ENCODE results near the gene PDLIM7. TPM values are rescaled to one million over a fixed set of nuclear protein-coding genes. Genes with fewer than 3 reads are reported as not detected.

PDLIM7 gene
- total and polyA plus RNA-seq, 2 of the 4 experiments (the other 2 are of a cell fraction), result 70.4 to 534 TPM

DNA sequence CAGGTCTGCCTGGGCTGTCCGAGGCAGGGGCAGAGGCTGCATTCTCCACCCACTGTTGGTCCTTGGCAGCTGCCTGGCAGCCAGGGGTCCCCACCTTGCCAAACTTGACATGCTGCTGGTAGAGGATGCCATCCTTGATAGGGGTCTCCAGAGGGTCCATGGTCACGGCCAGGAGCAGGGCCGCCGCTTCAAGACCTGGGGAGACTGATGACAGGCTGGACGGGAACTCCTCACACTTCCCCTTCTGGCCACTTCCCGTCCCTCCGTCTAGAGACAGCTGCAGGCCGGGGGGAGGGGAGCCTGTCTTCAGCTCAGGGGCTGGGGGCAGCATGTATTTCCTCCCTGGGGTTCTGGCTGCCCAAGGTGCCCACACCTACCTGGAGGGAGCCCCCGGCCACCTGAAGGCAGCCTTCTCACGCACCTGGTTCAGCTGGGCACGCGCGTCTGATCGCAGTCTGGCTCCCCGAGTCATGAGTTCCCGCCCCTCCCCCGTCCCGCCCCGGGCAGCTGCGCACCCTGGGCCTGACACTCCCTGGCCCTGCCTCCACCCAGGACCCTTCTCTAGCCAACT, 12.1 kb upstream of the PDLIM7 start, which contains the start of gene DOK3:
TSS of gene DOK3 (minus strand) at position 446 of the 571 bp plus-strand sequence. CDS start at position 160, 286 bp downstream.
- Histone ChIP-seq H3K79me1 (ENCODE audit: low read depth in 1 of 2, low read length in 2 of 2) (peaks cover 7 to 8% of the 10 kb centered on the region in 2 experiments; a peak in 3 of 4 replicates), H3K14ac (replicated peaks; ENCODE audit: low read depth, low read length) (no peak within 1 kb of the TSS), H3K9me3 (ENCODE audit: control insufficient read depth, insufficient read depth, low read length) (no peaks in the 10 kb centered on the region), H3K23ac (ENCODE audit: low read depth, low read length) (no peak within 1 kb of the TSS), H2BK120ac (ENCODE audit: low read depth, low read length) (no peak within 1 kb of the TSS), H3K27ac (ENCODE audit: insufficient read depth, low read length) (no peak within 1 kb of the TSS), H3K4ac (ENCODE audit: low read depth, low read length) (no peak within 1 kb of the TSS), H3K27me3 (ENCODE audit: control insufficient read depth, insufficient read depth, low read length) (no peaks in the 10 kb centered on the region), H3K4me2 (ENCODE audit: low read depth, low read length) (no peak within 1 kb of the TSS), H4K91ac (ENCODE audit: insufficient read depth, low read depth, low read length) (no peak within 1 kb of the TSS), H4K20me1 (ENCODE audit: insufficient read depth, low read length) (no peaks in the 10 kb centered on the region; the same call in 1 of the 2 replicates), H2AFZ (replicated peaks; ENCODE audit: low read length, poor library complexity) (peak within 1 kb of the TSS; percentile 23), H2BK20ac (ENCODE audit: low read depth, low read length) (no peak within 1 kb of the TSS), H2AK5ac (ENCODE audit: low read depth, low read length) (no peak within 1 kb of the TSS), H2BK15ac (ENCODE audit: low read depth, low read length) (no peak within 1 kb of the TSS), H2AK9ac (replicated peaks; ENCODE audit: low read depth, low read length, poor library complexity) (no peak within 1 kb of the TSS), H2BK5ac (ENCODE audit: low read depth, low read length, poor library complexity, severe bottlenecking) (no peak within 1 kb of the TSS), H3K9ac (ENCODE audit: low read depth, low read length) (no peak within 1 kb of the TSS), H3K4me3 (ENCODE audit: insufficient read depth, low read depth, low read length) (no peak within 1 kb of the TSS), H3K18ac (ENCODE audit: low read depth, low read length) (no peak within 1 kb of the TSS), H3K9me1 (ENCODE audit: insufficient read depth, low read length) (no peaks in the 10 kb centered on the region), H4K5ac (ENCODE audit: low read depth, low read length) (no peak within 1 kb of the TSS), H3K4me1 (ENCODE audit: control insufficient read depth, insufficient read depth, low read length) (no peaks in the 10 kb centered on the region), H3K36me3 (ENCODE audit: control insufficient read depth, insufficient read depth, low read length) (peaks cover 45% of the 10 kb centered on the region), H4K8ac (ENCODE audit: low read depth in 2 of 2, low read length in 2 of 2) (no peak within 1 kb of the TSS), H3K56ac (ENCODE audit: extremely low read depth, insufficient read depth, low read length) (no peak within 1 kb of the TSS; the same call in 1 of the 2 replicates)
- ATAC-seq (ENCODE audit: low read depth) (no peak), DNase-seq (no peak)
- dilution Hi-C loops (cut with HindIII; ENCODE audit: low sequenced_read_pairs, unreplicated experiment) (no loop called here), in situ Hi-C loops (cut with MboI; ENCODE audit: low sequenced_read_pairs) (no loop called here), intact Hi-C loops (cut with micrococcal nuclease) (no loop called here)
- POLR2A ChIA-PET (ENCODE audit: unreplicated experiment), result interaction anchor here (0.5 kb wide), 1 partner anchor 36 kb away, joined by 3 read pairs; no protein-coding TSS in a partner anchor
- CTCF ChIA-PET, result no interaction called here
- no peak for TF ChIP-seq NFE2L2 (IDR thresholded peaks at IDR 0.05; ENCODE audit: low read depth, low read length)
- TF ChIP-seq CEBPB (IDR thresholded peaks at IDR 0.05; ENCODE audit: low read depth, low read length), result no peak
- no peak for TF ChIP-seq RFX5 (IDR thresholded peaks at IDR 0.05; ENCODE audit: low read depth, low read length)
- TF ChIP-seq MAZ (IDR thresholded peaks at IDR 0.05; ENCODE audit: borderline replicate concordance, low read depth, low read length), result no peak
- TF ChIP-seq RAD21 (IDR thresholded peaks at IDR 0.05; ENCODE audit: low read length), result no peak
- no peak for TF ChIP-seq FOS (IDR thresholded peaks at IDR 0.05; ENCODE audit: low read depth, low read length)
- TF ChIP-seq CHD1 (IDR thresholded peaks at IDR 0.05; ENCODE audit: low read depth, low read length), result no peak
- TF ChIP-seq, protein P1, sequence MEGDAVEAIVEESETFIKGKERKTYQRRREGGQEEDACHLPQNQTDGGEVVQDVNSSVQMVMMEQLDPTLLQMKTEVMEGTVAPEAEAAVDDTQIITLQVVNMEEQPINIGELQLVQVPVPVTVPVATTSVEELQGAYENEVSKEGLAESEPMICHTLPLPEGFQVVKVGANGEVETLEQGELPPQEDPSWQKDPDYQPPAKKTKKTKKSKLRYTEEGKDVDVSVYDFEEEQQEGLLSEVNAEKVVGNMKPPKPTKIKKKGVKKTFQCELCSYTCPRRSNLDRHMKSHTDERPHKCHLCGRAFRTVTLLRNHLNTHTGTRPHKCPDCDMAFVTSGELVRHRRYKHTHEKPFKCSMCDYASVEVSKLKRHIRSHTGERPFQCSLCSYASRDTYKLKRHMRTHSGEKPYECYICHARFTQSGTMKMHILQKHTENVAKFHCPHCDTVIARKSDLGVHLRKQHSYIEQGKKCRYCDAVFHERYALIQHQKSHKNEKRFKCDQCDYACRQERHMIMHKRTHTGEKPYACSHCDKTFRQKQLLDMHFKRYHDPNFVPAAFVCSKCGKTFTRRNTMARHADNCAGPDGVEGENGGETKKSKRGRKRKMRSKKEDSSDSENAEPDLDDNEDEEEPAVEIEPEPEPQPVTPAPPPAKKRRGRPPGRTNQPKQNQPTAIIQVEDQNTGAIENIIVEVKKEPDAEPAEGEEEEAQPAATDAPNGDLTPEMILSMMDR (conservative IDR thresholded peaks at IDR 0.05; ENCODE audit: low read depth, low read length), result no peak
- TF ChIP-seq SMC3 (IDR thresholded peaks at IDR 0.05; ENCODE audit: low read depth, low read length), result no peak
- TF ChIP-seq, protein P2, sequence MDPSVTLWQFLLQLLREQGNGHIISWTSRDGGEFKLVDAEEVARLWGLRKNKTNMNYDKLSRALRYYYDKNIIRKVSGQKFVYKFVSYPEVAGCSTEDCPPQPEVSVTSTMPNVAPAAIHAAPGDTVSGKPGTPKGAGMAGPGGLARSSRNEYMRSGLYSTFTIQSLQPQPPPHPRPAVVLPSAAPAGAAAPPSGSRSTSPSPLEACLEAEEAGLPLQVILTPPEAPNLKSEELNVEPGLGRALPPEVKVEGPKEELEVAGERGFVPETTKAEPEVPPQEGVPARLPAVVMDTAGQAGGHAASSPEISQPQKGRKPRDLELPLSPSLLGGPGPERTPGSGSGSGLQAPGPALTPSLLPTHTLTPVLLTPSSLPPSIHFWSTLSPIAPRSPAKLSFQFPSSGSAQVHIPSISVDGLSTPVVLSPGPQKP (IDR thresholded peaks at IDR 0.05; ENCODE audit: borderline replicate concordance, low read depth, low read length), result no peak
- BruUV-seq (replicated peaks), result no TSS peak
- 64% methylated on average over 11 of the region's 20 CpGs; no CpG with 5 or more reads in 1 of the 2 experiments for WGBS, 2 experiments (ENCODE audit: extremely low coverage in 2 of 2, insufficient read length in 1 of 2)

Measured in IMR-90 (cell line).